SIG-M5 treated with dmso at 0.1 percent for 504 hours (cell line): Measurements from ENCODE around the gene AFF2.

Source experiments
- DNase-seq: peaks from one replicate; lab custom pipeline; 2025; ENCODE audit not compliant: unreplicated experiment; lab: John Stamatoyannopoulos, UW

AFF2 gene

DNA sequence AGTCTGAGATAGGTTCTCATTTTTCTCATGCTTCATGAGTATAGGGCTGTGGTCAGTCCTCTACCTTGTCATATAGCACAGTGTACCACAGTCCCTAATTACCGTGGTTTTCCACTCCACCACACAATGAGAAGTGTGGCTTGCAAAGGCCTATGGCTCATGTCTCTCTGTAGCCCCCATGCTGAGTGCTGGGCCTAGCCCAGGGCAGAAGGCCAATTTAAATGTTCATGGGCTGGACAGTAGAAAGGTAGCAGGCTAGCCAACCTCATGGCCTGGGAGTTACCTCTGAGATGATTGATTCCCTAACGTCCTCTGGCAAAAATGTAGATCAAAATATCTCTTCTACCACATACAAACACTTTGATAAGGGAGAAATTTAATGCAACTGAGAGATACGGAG is 222.5 kb downstream of the AFF2 start:
- DNase-seq = no peak

DNA sequence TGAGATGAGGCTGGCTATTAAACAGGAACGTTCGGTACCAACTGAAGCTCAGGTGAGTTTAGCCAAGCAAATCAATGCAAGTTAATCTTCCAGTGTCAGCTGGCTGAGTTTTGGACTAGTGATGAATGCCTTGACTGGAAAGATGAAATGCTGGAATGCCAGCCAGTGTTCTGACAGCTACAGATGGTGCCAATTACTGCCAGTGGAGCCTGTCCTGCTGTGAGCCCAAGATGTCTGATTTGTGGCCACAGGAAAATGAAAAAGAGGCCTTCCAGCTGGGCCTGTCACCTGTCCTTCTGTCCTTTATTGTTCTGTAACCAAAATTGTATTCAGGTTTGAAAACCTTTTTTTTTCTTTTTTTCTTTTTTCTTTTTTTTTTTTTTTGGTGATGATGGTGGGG is 223.1 kb downstream of the AFF2 start:
- DNase-seq = no peak

DNA sequence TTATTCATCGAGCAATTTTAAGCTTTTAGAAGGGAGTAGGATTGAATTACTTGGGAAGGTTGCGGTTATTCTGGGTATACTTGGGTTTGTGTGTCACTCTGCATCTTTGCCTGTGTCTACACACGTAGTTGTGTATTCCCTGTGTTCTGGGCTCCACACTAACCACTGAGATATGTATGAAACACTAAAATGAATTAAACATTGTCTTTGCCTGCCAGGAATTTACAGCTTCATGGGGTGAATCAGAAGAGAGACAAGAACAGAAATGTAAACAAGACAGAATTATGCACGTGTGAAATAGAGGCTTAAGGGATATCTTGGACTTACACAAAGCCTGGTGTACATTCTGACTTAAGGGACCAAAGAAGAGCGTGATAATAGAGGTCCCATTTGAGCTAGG is 228.5 kb downstream of the AFF2 start:
- DNase-seq = no peak

DNA sequence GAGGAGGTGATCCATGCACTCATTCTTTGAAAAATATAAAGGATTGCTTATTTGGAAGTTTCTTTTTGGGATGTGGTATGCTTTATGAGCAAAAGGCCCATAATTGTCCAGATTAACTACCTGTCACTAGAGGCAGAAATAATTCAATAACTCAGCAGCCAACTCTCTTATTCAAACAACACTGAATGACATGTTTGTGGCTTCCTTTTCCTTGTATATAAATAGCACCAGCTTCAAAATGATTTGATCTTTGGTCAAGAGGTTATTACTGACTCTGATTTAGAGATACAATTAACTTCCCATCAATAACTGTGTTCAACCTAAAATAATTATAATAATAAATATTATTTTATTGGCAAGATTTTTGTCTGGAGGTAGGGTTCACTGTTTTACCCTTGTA is 232.3 kb downstream of the AFF2 start:
- DNase-seq = no peak

DNA sequence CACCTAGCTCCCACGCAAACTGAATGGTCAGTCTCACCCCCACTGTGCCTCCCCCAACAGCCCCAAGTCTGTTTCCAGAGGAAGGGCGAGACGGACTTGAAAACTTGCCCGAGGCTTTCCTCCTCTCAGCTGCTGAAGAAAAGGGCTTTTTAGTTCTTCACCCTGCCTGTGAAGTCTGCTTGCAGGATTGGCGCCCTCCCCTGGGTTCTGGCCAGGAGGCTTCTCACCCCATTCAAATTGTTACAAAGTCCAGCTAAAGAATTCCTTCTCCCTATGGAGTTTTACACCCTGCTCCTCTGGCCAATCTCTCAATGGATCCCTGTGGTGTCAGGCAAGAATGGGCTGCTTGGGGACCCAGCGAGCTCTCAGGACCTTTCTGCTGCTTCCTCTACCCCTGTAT is 241.0 kb downstream of the AFF2 start:
- no peak for DNase-seq

DNA sequence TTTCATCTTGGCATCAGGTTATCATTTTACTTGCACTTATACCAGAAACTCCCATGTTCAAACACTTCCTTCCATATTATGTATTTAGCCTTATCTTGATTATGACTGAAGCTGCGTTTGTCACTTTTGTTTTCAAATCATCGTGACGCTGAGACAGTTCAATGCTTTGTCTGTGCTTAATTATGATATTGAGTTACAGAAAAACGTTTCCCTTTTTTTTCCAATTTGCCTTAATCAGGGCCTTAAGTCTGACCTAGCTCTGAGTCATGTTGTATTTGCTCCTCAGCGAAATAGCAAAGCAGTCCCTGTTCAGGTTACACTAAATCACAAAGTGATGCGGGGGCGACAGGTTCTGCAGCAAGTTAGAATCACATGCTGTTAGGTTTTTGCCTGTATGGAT is 254.7 kb downstream of the AFF2 start:
- DNase-seq = no peak

DNA sequence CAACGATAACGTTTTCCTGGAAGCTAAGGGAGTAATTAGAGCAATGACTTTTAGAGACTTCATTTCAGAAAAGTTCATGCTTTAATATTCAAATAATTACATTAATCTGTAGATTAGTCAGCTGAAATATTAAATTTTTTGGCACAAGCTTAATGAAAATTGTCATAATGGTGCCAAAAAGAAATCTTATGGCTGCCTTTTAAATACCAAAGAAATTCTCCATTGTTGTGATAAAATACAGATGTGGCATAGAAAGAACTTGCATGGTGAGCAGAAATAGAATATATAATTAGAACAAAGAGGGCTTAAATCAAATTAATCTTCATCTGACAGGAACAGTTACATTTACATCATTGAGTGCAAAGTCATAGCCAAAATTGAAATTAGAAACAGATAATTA is 263.5 kb downstream of the AFF2 start:
- DNase-seq = no peak

DNA sequence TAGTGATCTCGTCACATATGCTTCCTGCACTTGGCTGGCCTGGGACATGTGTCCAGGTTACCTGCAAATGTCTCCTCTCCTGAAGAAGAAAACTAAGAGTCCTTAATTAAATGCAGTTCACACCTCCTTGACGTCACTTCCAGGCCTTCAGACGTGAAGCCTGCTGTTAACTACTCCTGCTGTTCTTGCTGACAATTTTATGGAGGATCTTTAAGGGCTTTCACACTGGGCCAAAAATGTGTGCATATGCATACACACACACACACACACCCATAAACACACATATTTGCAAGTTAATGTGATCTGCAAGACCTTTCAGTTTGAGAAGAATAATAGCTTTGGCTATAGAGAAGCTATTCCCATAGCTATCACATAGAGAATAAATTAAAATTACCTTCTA is 267.9 kb downstream of the AFF2 start:
- no peak for DNase-seq

DNA sequence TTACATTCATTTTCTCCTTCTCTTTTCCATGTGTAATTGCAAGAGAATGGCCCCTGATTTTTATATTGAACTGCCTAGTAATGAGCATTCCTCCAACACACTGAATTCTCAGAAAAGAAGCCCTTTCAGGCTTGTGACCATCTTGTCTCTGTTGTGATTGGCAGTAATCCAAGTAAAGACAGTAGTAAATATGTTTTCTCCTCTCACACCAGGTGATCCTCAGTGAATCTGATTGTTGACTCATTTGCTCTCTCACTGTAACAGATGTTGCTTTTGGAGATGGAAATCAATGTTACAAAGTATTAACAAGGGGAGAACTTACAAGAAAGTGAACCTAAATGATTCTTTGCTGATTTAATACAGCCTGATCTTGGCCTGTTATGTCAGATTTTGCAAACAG is 271.0 kb downstream of the AFF2 start:
- no peak for DNase-seq

DNA sequence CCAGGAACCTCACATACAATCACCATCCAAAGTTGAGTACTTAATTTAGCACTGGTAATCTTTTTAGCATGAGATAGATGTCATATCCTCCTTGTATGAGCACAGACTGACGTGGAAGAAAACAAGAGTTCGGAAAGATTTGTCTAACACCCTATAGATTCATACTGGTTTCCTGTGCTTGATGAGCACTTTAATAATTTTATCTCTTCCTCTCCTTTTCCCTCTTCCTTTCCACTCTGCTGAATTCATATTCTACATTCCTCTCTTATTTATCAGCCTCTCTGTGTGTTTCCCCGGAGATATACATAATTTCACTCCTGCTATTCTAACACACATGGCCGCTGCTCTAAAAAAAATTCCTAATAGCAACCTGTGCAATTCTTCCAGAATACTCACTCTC is 273.9 kb downstream of the AFF2 start:
- no peak for DNase-seq

DNA sequence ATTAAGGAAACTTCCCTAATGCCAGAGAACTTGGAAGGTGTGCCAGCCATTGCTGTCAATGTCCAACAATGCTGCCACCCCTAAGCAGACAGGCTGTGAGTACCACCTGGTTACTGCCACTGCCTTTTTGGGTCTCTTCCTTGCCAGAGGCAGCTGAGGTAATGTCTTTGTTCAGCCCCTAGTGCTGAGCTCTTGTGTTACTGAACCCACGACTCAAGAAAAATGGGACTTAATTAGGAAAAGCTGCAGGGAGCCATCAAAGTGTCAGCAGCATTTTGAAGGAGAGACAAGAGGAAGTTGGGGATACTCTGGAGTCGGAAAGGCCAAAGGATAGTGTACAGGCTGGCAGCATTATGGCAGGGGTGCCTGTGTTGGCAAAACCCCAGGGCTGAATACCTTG is 283.7 kb downstream of the AFF2 start:
- DNase-seq = no peak

DNA sequence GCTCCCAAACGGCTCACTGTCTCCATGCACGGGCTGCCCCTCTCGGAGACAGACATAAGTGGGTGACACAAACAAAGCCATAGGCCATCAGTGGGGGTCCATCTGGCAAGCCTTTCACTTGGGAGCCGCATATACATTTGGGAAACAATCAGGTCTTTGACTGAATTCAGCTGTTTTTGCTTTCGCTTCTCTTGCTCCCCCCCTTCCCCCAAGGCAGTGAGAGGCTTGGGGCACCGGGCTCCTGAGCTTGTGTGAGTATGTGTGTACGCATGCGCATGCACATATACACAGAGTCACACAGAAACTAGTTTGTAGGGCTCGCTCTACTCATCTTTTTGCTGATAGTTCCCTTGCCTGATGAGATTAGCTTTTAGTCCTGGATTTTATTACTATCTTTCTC is 284.4 kb downstream of the AFF2 start:
- no peak for DNase-seq

DNA sequence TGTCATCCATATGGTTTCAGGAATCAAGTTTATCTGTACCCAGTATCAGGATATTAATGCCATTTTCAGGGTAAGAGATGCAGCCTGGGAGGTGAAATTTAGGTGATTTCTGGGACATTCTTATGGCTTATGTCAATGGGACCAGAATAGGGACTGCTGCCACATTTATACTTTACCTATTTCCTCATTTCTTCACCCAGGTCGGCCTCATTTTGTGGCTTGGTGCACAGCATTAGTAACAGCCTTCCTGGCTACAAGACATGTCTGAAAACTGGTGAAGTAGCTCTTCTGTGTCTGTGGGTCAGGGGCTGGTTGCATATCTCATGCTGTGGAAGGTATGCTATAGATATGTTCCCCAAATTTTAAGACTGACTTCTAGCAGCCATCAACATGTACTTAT is 284.8 kb downstream of the AFF2 start:
- DNase-seq = no peak

DNA sequence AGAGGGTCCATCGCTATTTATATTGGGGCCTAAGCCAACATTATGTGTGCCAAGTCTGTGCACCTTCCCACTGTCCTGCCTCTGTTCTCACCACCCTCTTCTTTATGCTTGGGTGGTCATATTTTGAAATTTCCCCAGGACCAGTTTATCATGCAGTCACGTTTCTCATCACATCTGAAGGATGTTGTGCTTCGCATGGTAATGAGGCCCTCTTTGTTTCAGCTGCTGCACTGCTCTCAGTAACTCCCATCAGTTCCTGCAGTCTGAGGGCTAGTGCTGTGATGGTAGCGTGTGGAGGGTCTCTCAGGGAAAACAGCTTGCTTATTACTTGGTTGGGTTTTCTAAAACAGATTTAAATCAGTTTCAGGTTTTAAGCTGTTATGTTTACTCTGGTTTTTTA is 288.0 kb downstream of the AFF2 start:
- DNase-seq = no peak

DNA sequence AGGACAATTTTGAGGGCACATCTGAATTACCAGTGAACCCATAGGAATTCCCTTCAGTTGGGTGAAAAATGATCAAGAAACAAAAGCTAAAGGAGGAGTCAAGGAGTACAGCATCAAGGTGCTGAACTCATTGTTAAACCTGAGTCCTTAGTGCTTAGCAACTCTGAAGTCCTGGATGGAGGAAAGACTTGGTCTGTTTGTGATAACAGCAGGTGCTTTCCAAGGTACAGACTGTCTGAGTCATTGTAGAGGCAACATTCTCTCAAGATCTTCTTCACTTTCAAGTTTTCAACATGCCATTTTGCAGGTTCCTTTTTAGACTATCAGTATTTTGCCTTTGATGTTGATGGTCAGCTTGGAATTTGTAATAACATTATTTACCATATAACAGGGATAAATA is 293.9 kb downstream of the AFF2 start:
- no peak for DNase-seq

DNA sequence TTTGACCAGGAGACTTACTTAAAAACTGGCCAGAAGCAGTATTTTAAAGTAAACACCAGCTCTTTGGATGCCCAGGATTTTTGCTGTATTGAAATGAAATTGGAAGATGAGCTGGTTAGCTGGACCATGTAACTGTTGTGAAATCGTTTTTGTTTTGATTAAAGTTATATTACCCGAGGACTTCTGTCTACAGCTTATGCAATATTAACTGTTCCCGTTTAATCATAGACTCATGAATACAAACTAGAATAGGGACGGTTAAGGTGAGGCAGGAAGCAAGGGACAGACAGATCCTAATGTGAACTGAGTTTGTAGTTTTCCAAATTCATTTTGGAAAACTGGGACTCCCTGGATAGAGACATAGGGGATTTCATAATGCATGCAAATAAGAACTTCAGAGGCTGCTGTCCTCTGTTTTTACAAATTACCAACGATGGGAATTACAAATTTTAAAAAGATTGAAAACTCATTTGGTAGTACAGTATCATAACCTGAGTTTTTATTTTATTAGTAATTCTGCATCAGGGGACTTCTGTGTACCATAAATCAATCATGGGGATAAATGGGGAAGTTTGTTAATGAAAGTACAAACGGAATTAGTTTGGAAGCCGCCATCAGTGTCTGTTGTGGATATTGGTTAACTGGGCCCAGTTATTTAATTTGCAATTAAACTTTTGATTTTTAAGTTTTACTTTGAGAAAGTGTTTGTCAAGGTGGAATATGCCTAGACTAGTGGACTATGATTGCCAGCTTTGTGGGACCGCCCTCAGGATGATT is 304.4 kb downstream of the AFF2 start:
- no peak for DNase-seq

DNA sequence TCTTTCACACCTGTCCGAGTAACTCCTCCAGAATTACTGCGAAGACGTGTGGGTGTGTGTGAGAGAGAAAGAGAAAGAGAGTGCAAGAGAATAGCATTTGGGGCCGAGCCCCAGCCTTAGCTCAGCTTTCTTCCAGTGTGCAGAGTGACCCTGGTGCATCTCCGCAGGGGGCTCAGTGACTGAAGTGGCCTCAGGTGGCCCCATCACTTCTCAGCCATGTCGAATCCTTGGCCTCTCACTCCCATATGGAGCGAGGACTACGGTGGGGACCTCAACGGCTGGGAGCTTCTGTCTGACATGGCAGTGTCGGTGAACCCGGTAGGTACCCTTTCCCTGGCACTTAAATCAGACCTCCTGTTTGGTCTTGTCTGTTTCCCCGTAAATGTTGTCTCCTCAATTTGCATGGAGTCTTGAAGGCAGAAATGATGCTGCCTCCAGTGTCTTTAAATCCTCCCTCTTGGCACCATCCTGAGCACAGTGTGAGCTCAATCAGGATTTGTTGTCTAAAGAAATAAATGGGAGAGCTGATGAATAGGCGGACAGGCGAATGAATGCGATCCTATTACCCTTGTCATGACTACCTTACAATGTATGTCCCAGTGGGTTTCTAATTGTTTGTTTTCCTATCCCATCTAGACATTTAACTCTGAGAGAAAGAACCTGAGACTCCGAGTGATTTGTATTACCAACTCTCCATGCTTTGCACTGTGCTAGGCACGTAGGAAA is 305.9 kb downstream of the AFF2 start:
- no peak for DNase-seq

DNA sequence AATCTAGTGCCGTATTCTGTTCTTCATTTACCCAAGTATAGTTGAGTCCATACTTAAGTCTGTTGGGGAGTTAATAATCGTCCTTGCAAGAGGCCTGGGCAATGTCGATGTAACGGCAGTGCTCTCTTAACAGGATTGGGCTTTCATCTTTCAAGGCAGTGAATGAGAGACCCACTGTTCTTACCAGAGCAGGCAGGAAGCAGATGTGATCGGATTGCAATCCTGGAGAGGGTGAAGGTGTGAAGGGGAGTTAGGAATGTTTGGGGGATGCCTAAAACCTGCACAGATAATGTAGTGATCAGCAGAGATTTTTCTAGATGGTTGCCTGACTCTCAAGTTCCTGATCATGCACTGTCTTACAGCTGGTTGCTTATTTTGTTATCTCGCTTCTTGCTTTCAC is 308.4 kb downstream of the AFF2 start:
- DNase-seq = no peak

DNA sequence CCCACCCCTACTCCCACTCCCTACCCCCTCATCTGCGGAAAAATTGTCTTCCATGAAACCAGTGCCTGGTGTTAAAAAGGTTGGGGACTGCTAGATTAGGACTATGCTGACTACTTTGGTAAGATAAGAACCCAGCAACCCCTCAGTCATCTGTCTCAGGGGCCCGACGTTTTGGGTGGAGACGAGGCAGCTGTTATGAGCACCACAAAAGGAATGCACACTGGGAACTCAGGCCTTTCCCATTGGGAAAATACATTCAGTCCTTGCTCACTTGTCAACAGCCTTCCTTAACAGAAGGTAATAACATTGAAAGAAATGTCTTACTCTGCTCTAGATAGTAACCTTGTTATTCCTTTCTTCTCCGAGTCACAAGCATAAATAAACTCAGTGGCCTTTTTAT is 310.8 kb downstream of the AFF2 start:
- no peak for DNase-seq

DNA sequence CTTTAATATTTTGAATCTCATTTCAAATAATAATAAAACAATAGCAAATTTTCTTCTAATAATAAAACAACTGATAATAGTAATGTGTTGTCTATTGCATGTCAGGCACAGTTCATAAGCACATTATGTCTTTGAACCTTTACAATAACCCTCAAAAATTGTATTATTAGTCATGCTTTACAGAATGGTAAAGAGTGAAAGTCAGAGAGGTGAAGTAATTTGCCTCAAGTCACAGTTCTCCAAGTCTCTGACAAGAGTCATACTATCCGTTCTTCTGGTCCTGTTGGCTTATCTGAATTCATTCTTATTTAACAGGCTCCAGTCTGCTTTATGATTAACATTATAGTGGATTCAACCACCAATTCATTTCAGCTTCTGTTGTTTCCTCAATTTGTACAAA is 313.0 kb downstream of the AFF2 start:
- no peak for DNase-seq

DNA sequence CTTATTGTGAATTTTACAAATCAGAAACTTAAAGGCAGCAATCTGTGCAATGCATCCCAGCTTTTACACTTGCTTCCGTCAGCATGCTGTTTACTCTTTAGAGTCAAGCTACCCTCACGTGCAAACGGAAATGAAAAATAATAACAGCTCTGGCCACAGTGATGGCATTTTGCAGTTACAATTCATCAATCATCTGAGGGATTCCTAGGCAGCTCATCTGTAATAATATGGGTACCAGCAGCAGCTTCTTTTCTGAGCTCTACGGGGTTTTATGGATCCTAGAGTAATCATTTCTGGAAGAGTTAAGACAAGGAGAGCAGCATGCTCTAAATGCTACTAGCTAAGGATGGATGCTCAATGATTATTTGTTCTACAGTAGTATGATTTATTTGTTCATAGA is 313.6 kb downstream of the AFF2 start:
- no peak for DNase-seq

DNA sequence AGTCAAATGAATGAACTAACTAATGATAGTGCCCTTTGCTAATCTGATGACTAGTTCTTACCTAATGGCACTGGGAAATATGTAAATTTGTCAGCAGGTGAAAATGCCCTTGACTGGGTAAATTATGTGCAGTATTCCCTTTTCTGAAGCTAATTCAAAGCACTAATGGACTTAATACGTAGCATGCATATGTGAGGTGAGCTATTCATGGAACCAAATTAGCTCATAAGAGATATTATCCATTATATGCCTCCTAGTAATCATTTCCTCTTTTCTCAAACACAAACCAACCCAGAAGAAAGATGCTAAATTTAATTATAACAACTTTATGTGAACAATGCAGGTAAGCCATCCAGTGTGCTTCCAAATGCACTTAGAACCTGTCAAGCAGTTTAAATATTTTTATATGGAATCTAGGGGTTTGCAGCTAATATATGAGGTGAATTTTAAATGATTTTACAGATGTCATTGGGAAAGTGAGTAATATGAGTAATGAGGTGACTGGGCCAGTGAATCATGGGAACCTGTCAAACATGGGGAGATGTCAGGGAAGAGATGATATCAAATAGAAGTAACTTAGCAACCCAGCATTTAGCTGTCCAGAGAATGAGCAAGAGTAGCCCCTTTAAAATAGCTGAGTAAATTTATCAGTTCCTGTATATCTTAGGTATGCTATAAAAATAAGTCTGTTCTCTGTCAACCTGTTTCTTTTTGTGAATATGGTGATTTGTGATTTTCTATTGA is 315.0 kb downstream of the AFF2 start:
- no peak for DNase-seq
